Measurements from ENCODE around the gene TMEM255B.

DNA sequence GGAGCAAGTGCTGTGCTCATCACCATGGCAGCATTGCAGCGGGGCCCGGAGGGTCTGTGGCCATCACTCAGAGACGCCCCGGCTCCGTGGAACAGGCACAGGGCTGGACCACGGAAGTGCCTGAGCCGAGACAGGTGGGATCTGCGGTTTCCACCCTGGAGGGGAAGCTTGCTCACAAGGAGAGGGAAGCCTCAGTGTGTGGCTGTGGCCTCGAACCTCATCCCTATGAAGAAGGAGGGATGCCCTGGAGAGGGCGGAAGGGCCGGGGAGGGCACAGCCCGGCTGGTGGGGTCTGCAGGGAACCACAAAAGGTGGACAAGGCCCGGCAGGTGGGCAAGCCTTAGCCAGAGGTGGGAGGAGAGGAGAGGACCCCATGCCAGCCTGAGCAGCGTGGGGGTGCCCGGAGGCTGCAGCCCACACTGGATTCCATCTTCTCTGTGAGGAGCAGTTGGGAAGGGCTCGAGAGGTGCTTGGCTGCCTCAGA lies 30.4 kb upstream of the TMEM255B start:
- TF ChIP-seq GATA2 (IDR thresholded peaks at IDR 0.05; ENCODE audit: low read depth, low read length): no peak
- TF ChIP-seq GATA3 (IDR thresholded peaks at IDR 0.05; ENCODE audit: low read depth, low read length): no peak
